GM21825 (cell line): Measurements from ENCODE around the gene AVPI1.
A peak's percentile ranks its signal among the peaks of the same experiment; 100 is the strongest.

Source experiments
- ATAC-seq: cut with Tn5 transposase; IDR thresholded peaks from one replicate; pipeline ENCODE4 v1.9.1; 2021; ENCODE audit warnings: mild to moderate bottlenecking, moderate library complexity; ENCODE audit not compliant: unreplicated experiment

AVPI1 gene

GRCh38 chr10:97686962-97687784 is at the start of gene AVPI1:
AVPI1 (minus strand) TSS chr10:97687241; CDS start chr10:97679905, 7,336 bp downstream.
- peak; percentile 90 for ATAC-seq

- ATAC-seq, result peak; percentile 14
These were observed 49.4 kb upstream of the AVPI1 start for GRCh38 chr10:97736403-97736901.

- ATAC-seq, result no peak
These were observed 47.0 kb upstream of the AVPI1 start for GRCh38 chr10:97734021-97734420.

- ATAC-seq, result no peak
These were observed 46.2 kb upstream of the AVPI1 start for GRCh38 chr10:97733256-97733655.

- ATAC-seq, result no peak
These were observed 45.0 kb upstream of the AVPI1 start for GRCh38 chr10:97732052-97732359.

- ATAC-seq, result peak; percentile 41
These were observed 44.5 kb upstream of the AVPI1 start for GRCh38 chr10:97731346-97732051.

- ATAC-seq, result no peak
These were observed 42.0 kb upstream of the AVPI1 start for GRCh38 chr10:97729014-97729413.

GRCh38 chr10:97726636-97727178 is 39.7 kb upstream of the AVPI1 start:
- no peak for ATAC-seq

GRCh38 chr10:97724341-97724941 is 37.4 kb upstream of the AVPI1 start:
- ATAC-seq, result no peak

GRCh38 chr10:97723001-97723400 is 36.0 kb upstream of the AVPI1 start:
- no peak for ATAC-seq

- ATAC-seq, result no peak
These were observed 35.1 kb upstream of the AVPI1 start for GRCh38 chr10:97721871-97722780.

GRCh38 chr10:97719602-97720001 is 32.6 kb upstream of the AVPI1 start:
- ATAC-seq, result no peak

- ATAC-seq, result no peak
These were observed 31.7 kb upstream of the AVPI1 start for GRCh38 chr10:97718659-97719142.

GRCh38 chr10:97718178-97718577 is 31.1 kb upstream of the AVPI1 start:
- ATAC-seq, result no peak

- no peak for ATAC-seq
These were observed 30.6 kb upstream of the AVPI1 start for GRCh38 chr10:97717627-97718026.

- no peak for ATAC-seq
These were observed 28.3 kb upstream of the AVPI1 start for GRCh38 chr10:97715259-97715874.

- peak; percentile 34 for ATAC-seq
These were observed 27.6 kb upstream of the AVPI1 start for GRCh38 chr10:97714401-97715258.

GRCh38 chr10:97713826-97714400 is 26.9 kb upstream of the AVPI1 start:
- peak; percentile 79 for ATAC-seq
